ENCODE results near the gene TAS2R60. TPM values are rescaled to one million over a fixed set of nuclear protein-coding genes. Genes with fewer than 3 reads are reported as not detected.

The TAS2R60 gene
- polyA plus RNA-seq, 1 donor (not counting 4 experiments of a cell fraction or from before 2014, with no cell fraction given): 0.17 TPM

- no peak overlapping the region for H3K9ac ChIP-seq (ENCODE audit: control insufficient read depth, extremely low read depth, insufficient read depth, low read length)
- no peak overlapping the region for H2AFZ ChIP-seq (ENCODE audit: control insufficient read depth, low read length)
- H3K9me1 ChIP-seq (ENCODE audit: control insufficient read depth, extremely low read depth, insufficient read depth, low read length): no peaks in the 10 kb centered on the region
- H4K20me1 ChIP-seq (ENCODE audit: control insufficient read depth, extremely low read depth, insufficient read depth, low read length): no peaks in the 10 kb centered on the region
- TF ChIP-seq CTCF (optimal IDR thresholded peaks at IDR 0.05 in 1 of 3, IDR thresholded peaks at IDR 0.05 in 1 of 3, conservative IDR thresholded peaks at IDR 0.05 in 1 of 3; ENCODE audit: extremely low read depth in 1 of 3, insufficient read depth in 2 of 3, low read length in 3 of 3): no peak
- TF ChIP-seq EZH2 (IDR thresholded peaks at IDR 0.05; ENCODE audit: low read length): no peak
- peaks cover 18% of the 10 kb centered on the region for H3K4me1 ChIP-seq (ENCODE audit: control insufficient read depth, extremely low read depth, insufficient read depth, low read length)
- DNase-seq (ENCODE audit: low read depth, low spot score): no peak
- no peaks in the 10 kb centered on the region for H3K27me3 ChIP-seq (ENCODE audit: control insufficient read depth, extremely low read depth, insufficient read depth, low read length)
- dilution Hi-C loops (cut with MboI; ENCODE audit: extremely low pct_ligation_motif_present, low sequenced_read_pairs): no loop called here
- H3K4me3 ChIP-seq (ENCODE audit: control insufficient read depth in 2 of 3, extremely low read depth in 1 of 3, insufficient read depth in 2 of 3, low read depth in 1 of 3, low read length in 3 of 3): no peak overlapping the region
- H3K27ac ChIP-seq (ENCODE audit: control insufficient read depth, insufficient read depth, low read length): peak overlapping the region; percentile 16
- H3K9me3 ChIP-seq (ENCODE audit: control insufficient read depth, low read depth, low read length): no peaks in the 10 kb centered on the region
- FAIRE-seq: no peak
- no peak overlapping the region for H3K4me2 ChIP-seq (ENCODE audit: control insufficient read depth, extremely low read depth, insufficient read depth, low read depth, low read length)
- H3K36me3 ChIP-seq (ENCODE audit: control insufficient read depth in 2 of 2, extremely low read depth in 1 of 2, insufficient read depth in 2 of 2, low read length in 2 of 2): no peaks in the 10 kb centered on the region
- H3K79me2 ChIP-seq (ENCODE audit: control insufficient read depth, insufficient read depth, low read length): no peaks in the 10 kb centered on the region
These were observed 15.4 kb downstream of the TAS2R60 start for GRCh38 chr7:143458681-143459080.

- no peaks in the 10 kb centered on the region for H3K9me3 ChIP-seq (ENCODE audit: control insufficient read depth, low read depth, low read length)
- no peak overlapping the region for H3K9ac ChIP-seq (ENCODE audit: control insufficient read depth, extremely low read depth, insufficient read depth, low read length)
- H3K4me3 ChIP-seq (ENCODE audit: control insufficient read depth in 2 of 3, extremely low read depth in 1 of 3, insufficient read depth in 2 of 3, low read depth in 1 of 3, low read length in 3 of 3): no peak overlapping the region
- dilution Hi-C loops (cut with MboI; ENCODE audit: extremely low pct_ligation_motif_present, low sequenced_read_pairs): no loop called here
- TF ChIP-seq CTCF (optimal IDR thresholded peaks at IDR 0.05 in 1 of 3, IDR thresholded peaks at IDR 0.05 in 1 of 3, conservative IDR thresholded peaks at IDR 0.05 in 1 of 3; ENCODE audit: extremely low read depth in 1 of 3, insufficient read depth in 2 of 3, low read length in 3 of 3): no peak
- no peaks in the 10 kb centered on the region for H4K20me1 ChIP-seq (ENCODE audit: control insufficient read depth, extremely low read depth, insufficient read depth, low read length)
- no peaks in the 10 kb centered on the region for H3K27me3 ChIP-seq (ENCODE audit: control insufficient read depth, extremely low read depth, insufficient read depth, low read length)
- no peaks in the 10 kb centered on the region for H3K9me1 ChIP-seq (ENCODE audit: control insufficient read depth, extremely low read depth, insufficient read depth, low read length)
- FAIRE-seq (no peak), DNase-seq (ENCODE audit: low read depth, low spot score) (no peak)
- no peak overlapping the region for H3K4me2 ChIP-seq (ENCODE audit: control insufficient read depth, extremely low read depth, insufficient read depth, low read depth, low read length)
- no peak overlapping the region for H2AFZ ChIP-seq (ENCODE audit: control insufficient read depth, low read length)
- no peaks in the 10 kb centered on the region for H3K79me2 ChIP-seq (ENCODE audit: control insufficient read depth, insufficient read depth, low read length)
- H3K27ac ChIP-seq (ENCODE audit: control insufficient read depth, insufficient read depth, low read length): no peak overlapping the region
- peaks cover 18% of the 10 kb centered on the region for H3K4me1 ChIP-seq (ENCODE audit: control insufficient read depth, extremely low read depth, insufficient read depth, low read length)
- H3K36me3 ChIP-seq (ENCODE audit: control insufficient read depth in 2 of 2, extremely low read depth in 1 of 2, insufficient read depth in 2 of 2, low read length in 2 of 2): no peaks in the 10 kb centered on the region
These were observed 16.1 kb downstream of the TAS2R60 start for GRCh38 chr7:143459359-143459758.

Data from keratinocyte (primary cell).